Gastrocnemius medialis (tissue), 4 donors: Measurements from ENCODE around the gene KRTAP19-4. TPM values are rescaled to one million over a fixed set of nuclear protein-coding genes. Genes with fewer than 3 reads are reported as not detected.

Experiments
- ATAC-seq, 2 donors: fragments of 150-250 bp; one replicate each; pipeline ENCODE4 v1.9.1; 2016
- DNase-seq, 2 donors: peaks; one replicate each; pipeline ENCODE4 v3.0.0-alpha.2; 2019
- H3K27ac ChIP-seq, 4 donors: fragments of 200-600 bp; sonication (generic); 1 replicate in 1 of 4; 2 replicates in 3 of 4; pipeline ENCODE4 v1.5.1; 2016 to 2018; ENCODE audit warnings: mild to moderate bottlenecking in 2 of 4, moderate library complexity in 1 of 4
- H3K27me3 ChIP-seq, 3 donors: fragments of 200-600 bp; sonication (generic) in 2 of 3; 1 replicate in 1 of 3; 2 replicates in 2 of 3; pipeline versions ENCODE4 v1.5.1 to v1.6.0; 2016 to 2019; ENCODE audit warnings: mild to moderate bottlenecking in 1 of 3, moderate library complexity in 1 of 3
- H3K36me3 ChIP-seq, 2 donors: fragments of 200-600 bp; sonication (generic) in 1 of 2; one replicate each; pipeline ENCODE4 v1.5.1; 2017 to 2018
- H3K4me1 ChIP-seq, 2 donors: fragments of 200-600 bp; sonication (generic) in 1 of 2; one replicate each; pipeline ENCODE4 v1.5.1; 2016 to 2017; ENCODE audit warnings: mild to moderate bottlenecking in 2 of 2
- H3K4me3 ChIP-seq, 4 donors: fragments of 200-600 bp; sonication (generic) in 3 of 4; 1 replicate in 1 of 4; 2 replicates in 3 of 4; pipeline ENCODE4 v1.5.1; 2016 to 2019; ENCODE audit warnings: mild to moderate bottlenecking in 2 of 4
- H3K9me3 ChIP-seq, 3 donors: fragments of 200-600 bp; sonication (generic) in 2 of 3; 1 replicate in 1 of 3; 2 replicates in 2 of 3; pipeline ENCODE4 v1.5.1; 2016 to 2019
- CTCF ChIP-seq, 5 experiments: fragments of 450-650 bp in 3 of 5; fragments of 200-600 bp in 2 of 5; sonication (generic) in 2 of 5; IDR thresholded peaks in 4 of 5; conservative IDR thresholded peaks in 1 of 5; 1 replicate in 4 of 5; 2 replicates in 1 of 5; pipeline ENCODE4 v1.5.1; 2016 to 2019; ENCODE audit warnings: antibody characterized with exemption in 5 of 5, mild to moderate bottlenecking in 3 of 5, moderate library complexity in 3 of 5
- POLR2A ChIP-seq, 2 donors: fragments of 450-650 bp; IDR thresholded peaks; one replicate each; pipeline ENCODE4 v1.6.1; 2017; ENCODE audit warnings: antibody characterized with exemption in 2 of 2, mild to moderate bottlenecking in 2 of 2, moderate library complexity in 2 of 2
- in situ Hi-C, 4 donors: fragments of 200-750 bp; cut with MboI; loops; one replicate each; pipeline versions ENCODE4 v1.15.0 to v1.8.0; 2017; ENCODE audit warnings: low sequenced_read_pairs in 4 of 4
- intact Hi-C: fragments of 100-400 bp; cut with DNase I; formaldehyde crosslinking; loops from one replicate; pipeline ENCODE4 v1.15.1; 2023; ENCODE audit warnings: low total_unique reads
- total RNA-seq, 4 donors: library from RNA; depleted of rRNA; stranded (reverse); fragments of >200 nt; gene quantifications; one replicate each; pipeline versions ENCODE4 v1.1.0 to v1.2.3, GENCODE V29; 2016

The KRTAP19-4 gene
- total RNA-seq, 4 donors from 2014 or later, result not detected

GRCh38 chr21:30502041-30502440 lies 5.1 kb upstream of the KRTAP19-4 start, which contains the start of gene KRTAP19-5:
TSS of gene KRTAP19-5 (minus strand) at chr21:30502141. CDS start at chr21:30502090, 51 bp downstream.
- intact Hi-C loops, result no loop called here
- Histone ChIP-seq H3K4me3 (no peak within 1 kb of the TSS), H3K36me3 (no peaks in the 10 kb centered on the region), H3K27me3 (no peaks in the 10 kb centered on the region), H3K4me1 (no peaks in the 10 kb centered on the region), H3K27ac (no peak within 1 kb of the TSS), H3K9me3 (no peaks in the 10 kb centered on the region)
- no peak for ATAC-seq
- in situ Hi-C loops, result no loop called here
- TF ChIP-seq POLR2A (IDR thresholded peaks at IDR 0.05), result no peak
- no peak for TF ChIP-seq CTCF (IDR thresholded peaks at IDR 0.05 in 4 of 5, conservative IDR thresholded peaks at IDR 0.05 in 1 of 5)
- DNase-seq, result no peak

GRCh38 chr21:30491963-30492428 lies 5.0 kb downstream of the KRTAP19-4 start, which contains the start of gene KRTAP19-3:
TSS of gene KRTAP19-3 (minus strand) at chr21:30492013. CDS start at chr21:30491957, 56 bp downstream.
- H3K27me3 ChIP-seq, result no peaks in the 10 kb centered on the region
- intact Hi-C loops, result no loop called here
- H3K4me3 ChIP-seq, result no peak within 1 kb of the TSS
- peak in 1 of 2 donors; percentile 69 for ATAC-seq
- H3K9me3 ChIP-seq, result no peaks in the 10 kb centered on the region
- no peaks in the 10 kb centered on the region for H3K4me1 ChIP-seq
- no peak for DNase-seq
- H3K36me3 ChIP-seq, result no peaks in the 10 kb centered on the region
- in situ Hi-C loops, result no loop called here
- H3K27ac ChIP-seq, result no peak within 1 kb of the TSS
- TF ChIP-seq CTCF (IDR thresholded peaks at IDR 0.05 in 4 of 5, conservative IDR thresholded peaks at IDR 0.05 in 1 of 5) (no peak), POLR2A (IDR thresholded peaks at IDR 0.05) (no peak)

- no peak for ATAC-seq
- in situ Hi-C loops, result no loop called here
- TF ChIP-seq POLR2A (IDR thresholded peaks at IDR 0.05), result no peak
- TF ChIP-seq CTCF (IDR thresholded peaks at IDR 0.05 in 4 of 5, conservative IDR thresholded peaks at IDR 0.05 in 1 of 5), result no peak
- no peaks in the 10 kb centered on the region for H3K36me3 ChIP-seq
- no peaks in the 10 kb centered on the region for H3K9me3 ChIP-seq
- no peaks in the 10 kb centered on the region for H3K27me3 ChIP-seq
- intact Hi-C loops, result no loop called here
- no peak for DNase-seq
- H3K4me3 ChIP-seq, result no peak within 1 kb of the TSS
- H3K4me1 ChIP-seq, result no peaks in the 10 kb centered on the region
- no peak within 1 kb of the TSS for H3K27ac ChIP-seq
These were observed 9.6 kb downstream of the KRTAP19-4 start, which contains the start of gene KRTAP19-2 for GRCh38 chr21:30487336-30487735. TSS of gene KRTAP19-2 (minus strand) at chr21:30487436. CDS start at chr21:30487348, 88 bp downstream.

GRCh38 chr21:30486180-30486579 lies 10.8 kb downstream of the KRTAP19-4 start:
- intact Hi-C loops, result no loop called here
- no peak for ATAC-seq

More at GRCh38 chr21:30486180-30486579, 10.8 kb downstream of the KRTAP19-4 start:
- no peaks in the 10 kb centered on the region for H3K9me3 ChIP-seq
- H3K4me1 ChIP-seq, result no peaks in the 10 kb centered on the region
- TF ChIP-seq CTCF (IDR thresholded peaks at IDR 0.05 in 4 of 5, conservative IDR thresholded peaks at IDR 0.05 in 1 of 5), result no peak
- TF ChIP-seq POLR2A (IDR thresholded peaks at IDR 0.05), result no peak
- in situ Hi-C loops, result no loop called here
- no peaks in the 10 kb centered on the region for H3K27me3 ChIP-seq
- no peak overlapping the region for H3K27ac ChIP-seq
- no peak for DNase-seq
- H3K4me3 ChIP-seq, result no peak overlapping the region
- H3K36me3 ChIP-seq, result no peaks in the 10 kb centered on the region
